Prostate gland (tissue), 2 donors: Measurements from ENCODE around the gene HPX.

ENCODE experiments used
- POLR2AphosphoS5 ChIP-seq: sonication (generic); formaldehyde crosslinking; IDR thresholded peaks from one replicate; pipeline ENCODE4 v1.6.1; 2017; ENCODE audit warnings: antibody characterized with exemption
- TF ChIP-seq, protein P1 (sequence below), 4 experiments: fragments of 200-600 bp in 2 of 4; fragments of 450-650 bp in 2 of 4; sonication (generic) in 2 of 4; IDR thresholded peaks; 1 replicate in 3 of 4; 2 replicates in 1 of 4; pipeline ENCODE4 v1.5.1; 2016 to 2019; ENCODE audit warnings: antibody characterized with exemption in 4 of 4, mild to moderate bottlenecking in 2 of 4, moderate library complexity in 2 of 4

DNA sequence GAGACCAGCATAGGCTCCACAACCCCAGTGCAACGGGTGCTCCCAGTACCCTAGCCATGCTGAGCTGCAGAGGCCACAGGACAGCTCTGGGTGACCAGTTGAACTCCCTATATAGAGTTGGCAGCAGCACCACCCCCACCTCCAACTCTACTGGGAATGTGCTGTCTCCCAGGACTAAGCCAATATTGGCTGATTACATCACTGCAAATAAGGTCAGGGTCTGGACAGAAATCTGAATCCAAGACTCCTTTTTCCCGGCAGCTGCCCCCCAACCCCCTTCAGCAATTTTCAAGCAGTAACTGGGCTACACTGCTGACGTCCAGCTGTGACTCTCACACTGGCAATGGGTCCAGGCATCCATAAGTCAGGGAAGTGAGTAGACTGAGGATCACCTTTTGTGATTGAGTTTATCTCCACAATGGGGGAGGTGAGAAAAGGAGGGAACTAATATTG is at the start of gene HPX:
- TF ChIP-seq, protein P1, sequence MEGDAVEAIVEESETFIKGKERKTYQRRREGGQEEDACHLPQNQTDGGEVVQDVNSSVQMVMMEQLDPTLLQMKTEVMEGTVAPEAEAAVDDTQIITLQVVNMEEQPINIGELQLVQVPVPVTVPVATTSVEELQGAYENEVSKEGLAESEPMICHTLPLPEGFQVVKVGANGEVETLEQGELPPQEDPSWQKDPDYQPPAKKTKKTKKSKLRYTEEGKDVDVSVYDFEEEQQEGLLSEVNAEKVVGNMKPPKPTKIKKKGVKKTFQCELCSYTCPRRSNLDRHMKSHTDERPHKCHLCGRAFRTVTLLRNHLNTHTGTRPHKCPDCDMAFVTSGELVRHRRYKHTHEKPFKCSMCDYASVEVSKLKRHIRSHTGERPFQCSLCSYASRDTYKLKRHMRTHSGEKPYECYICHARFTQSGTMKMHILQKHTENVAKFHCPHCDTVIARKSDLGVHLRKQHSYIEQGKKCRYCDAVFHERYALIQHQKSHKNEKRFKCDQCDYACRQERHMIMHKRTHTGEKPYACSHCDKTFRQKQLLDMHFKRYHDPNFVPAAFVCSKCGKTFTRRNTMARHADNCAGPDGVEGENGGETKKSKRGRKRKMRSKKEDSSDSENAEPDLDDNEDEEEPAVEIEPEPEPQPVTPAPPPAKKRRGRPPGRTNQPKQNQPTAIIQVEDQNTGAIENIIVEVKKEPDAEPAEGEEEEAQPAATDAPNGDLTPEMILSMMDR (IDR thresholded peaks at IDR 0.05): no peak
- TF ChIP-seq POLR2AphosphoS5: no peak
